ENCODE results near the gene RGPD8.

Gene RGPD8

GRCh38 chr2:112332123-112332696 is 101.2 kb downstream of the RGPD8 start:
- DNase-seq (ENCODE audit: low read depth) = no peak
- no peak overlapping the region for H3K4me3 ChIP-seq (ENCODE audit: low read depth, low read length)
- TF ChIP-seq CTCF (IDR thresholded peaks at IDR 0.05; ENCODE audit: low read depth, low read length, missing control alignments) = no peak

DNA sequence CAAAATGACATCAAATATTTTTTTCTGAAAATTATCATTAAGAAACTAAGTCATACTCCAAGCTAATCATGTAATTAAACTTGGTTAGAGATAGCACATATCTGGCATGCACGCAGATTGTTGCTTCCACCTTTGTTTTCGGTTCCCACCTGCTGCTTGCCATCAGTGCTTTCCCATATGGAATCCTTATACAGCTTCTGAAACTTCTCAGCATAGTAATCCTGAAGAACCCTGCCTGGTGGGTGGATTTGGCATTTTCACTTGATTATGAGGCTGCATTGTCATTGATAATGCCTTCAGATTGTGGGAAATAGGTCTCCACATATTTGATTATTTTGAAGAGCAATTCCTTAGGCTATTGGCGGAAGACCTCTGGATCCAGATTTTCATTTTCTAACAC is 110.5 kb downstream of the RGPD8 start:
- no peak overlapping the region for H3K4me3 ChIP-seq (ENCODE audit: low read depth, low read length)
- no peak for TF ChIP-seq CTCF (IDR thresholded peaks at IDR 0.05; ENCODE audit: low read depth, low read length, missing control alignments)
- DNase-seq (ENCODE audit: low read depth) = no peak

GRCh38 chr2:112321375-112322320 is 111.8 kb downstream of the RGPD8 start:
- DNase-seq (ENCODE audit: low read depth) = no peak
- TF ChIP-seq CTCF (IDR thresholded peaks at IDR 0.05; ENCODE audit: low read depth, low read length, missing control alignments) = no peak
- no peak overlapping the region for H3K4me3 ChIP-seq (ENCODE audit: low read depth, low read length)

Data from GM12864 (cell line).